ENCODE data around the gene SESN2.
A peak's percentile ranks its signal among the peaks of the same experiment; 100 is the strongest.

SESN2 gene

GRCh38 chr1:28256197-28256827 is 3.0 kb upstream of the SESN2 start:
- no peak for DNase-seq

GRCh38 chr1:28257736-28258135 is 1.6 kb upstream of the SESN2 start:
- no peak for DNase-seq

- no peak for DNase-seq
Measured at GRCh38 chr1:28258628-28259251, 578 bp upstream of the SESN2 start.

- DNase-seq, result peak; percentile 12 to 42
Measured at GRCh38 chr1:28259934-28260802, 850 bp downstream of the SESN2 start.

- no peak for DNase-seq
Measured at GRCh38 chr1:28260803-28261174, 1.5 kb downstream of the SESN2 start.

GRCh38 chr1:28264897-28265296 is 5.6 kb downstream of the SESN2 start:
- DNase-seq, result no peak

- no peak for DNase-seq
Measured at GRCh38 chr1:28265577-28265976, 6.3 kb downstream of the SESN2 start.

- no peak for DNase-seq
Measured at GRCh38 chr1:28266920-28267322, 7.6 kb downstream of the SESN2 start.

GRCh38 chr1:28267633-28268032 is 8.3 kb downstream of the SESN2 start:
- no peak for DNase-seq

GRCh38 chr1:28269529-28269928 is 10.2 kb downstream of the SESN2 start:
- DNase-seq, result no peak

GRCh38 chr1:28272215-28272852 is 13.0 kb downstream of the SESN2 start:
- no peak for DNase-seq

GRCh38 chr1:28273216-28273860 is 14.0 kb downstream of the SESN2 start:
- DNase-seq, result no peak

GRCh38 chr1:28278763-28279162 is 19.4 kb downstream of the SESN2 start:
- DNase-seq, result no peak

- DNase-seq, result no peak
Measured at GRCh38 chr1:28279721-28280120, 20.4 kb downstream of the SESN2 start.

GRCh38 chr1:28280501-28280900 is 21.2 kb downstream of the SESN2 start:
- no peak for DNase-seq

GRCh38 chr1:28280977-28281381 is 21.7 kb downstream of the SESN2 start:
- DNase-seq, result no peak

GRCh38 chr1:28281608-28282425 is 22.5 kb downstream of the SESN2 start:
- DNase-seq, result no peak

GRCh38 chr1:28282426-28283407 is 23.4 kb downstream of the SESN2 start:
- DNase-seq, result no peak

- DNase-seq, result no peak
Measured at GRCh38 chr1:28286111-28286510, 26.8 kb downstream of the SESN2 start.

- no peak for DNase-seq
Measured at GRCh38 chr1:28288487-28288886, 29.2 kb downstream of the SESN2 start.

- no peak for DNase-seq
Measured at GRCh38 chr1:28290851-28291250, 31.5 kb downstream of the SESN2 start.
